Upper lobe of left lung (tissue), 4 donors: Measurements from ENCODE around the gene EVI2A.

ENCODE experiments used
- EP300 ChIP-seq, 4 donors: sonication (generic); formaldehyde crosslinking; IDR thresholded peaks; one replicate each; pipeline ENCODE4 v1.5.1; 2017; ENCODE audit warnings: antibody characterized with exemption in 4 of 4, control low read depth in 2 of 4
- POLR2A ChIP-seq, 4 donors: fragments of 450-650 bp; IDR thresholded peaks; one replicate each; pipeline ENCODE4 v1.5.1; 2016 to 2017; ENCODE audit warnings: antibody characterized with exemption in 4 of 4, mild to moderate bottlenecking in 2 of 4
- POLR2AphosphoS5 ChIP-seq, 2 donors: sonication (generic); formaldehyde crosslinking; IDR thresholded peaks; one replicate each; pipeline ENCODE4 v1.5.1; 2017; ENCODE audit warnings: antibody characterized with exemption in 2 of 2
- TF ChIP-seq, protein P1 (sequence below), 6 experiments: fragments of 450-650 bp in 4 of 6; fragments of 200-600 bp in 2 of 6; sonication (generic) in 2 of 6; IDR thresholded peaks; one replicate each; pipeline ENCODE4 v1.5.1; 2016 to 2019; ENCODE audit warnings: antibody characterized with exemption in 6 of 6

GRCh38 chr17:31364012-31364411 is 42.6 kb upstream of the EVI2A start:
- TF ChIP-seq, protein P1, sequence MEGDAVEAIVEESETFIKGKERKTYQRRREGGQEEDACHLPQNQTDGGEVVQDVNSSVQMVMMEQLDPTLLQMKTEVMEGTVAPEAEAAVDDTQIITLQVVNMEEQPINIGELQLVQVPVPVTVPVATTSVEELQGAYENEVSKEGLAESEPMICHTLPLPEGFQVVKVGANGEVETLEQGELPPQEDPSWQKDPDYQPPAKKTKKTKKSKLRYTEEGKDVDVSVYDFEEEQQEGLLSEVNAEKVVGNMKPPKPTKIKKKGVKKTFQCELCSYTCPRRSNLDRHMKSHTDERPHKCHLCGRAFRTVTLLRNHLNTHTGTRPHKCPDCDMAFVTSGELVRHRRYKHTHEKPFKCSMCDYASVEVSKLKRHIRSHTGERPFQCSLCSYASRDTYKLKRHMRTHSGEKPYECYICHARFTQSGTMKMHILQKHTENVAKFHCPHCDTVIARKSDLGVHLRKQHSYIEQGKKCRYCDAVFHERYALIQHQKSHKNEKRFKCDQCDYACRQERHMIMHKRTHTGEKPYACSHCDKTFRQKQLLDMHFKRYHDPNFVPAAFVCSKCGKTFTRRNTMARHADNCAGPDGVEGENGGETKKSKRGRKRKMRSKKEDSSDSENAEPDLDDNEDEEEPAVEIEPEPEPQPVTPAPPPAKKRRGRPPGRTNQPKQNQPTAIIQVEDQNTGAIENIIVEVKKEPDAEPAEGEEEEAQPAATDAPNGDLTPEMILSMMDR (IDR thresholded peaks at IDR 0.05): no peak
- TF ChIP-seq POLR2A (IDR thresholded peaks at IDR 0.05): no peak
- TF ChIP-seq POLR2AphosphoS5 (IDR thresholded peaks at IDR 0.05): no peak
- TF ChIP-seq EP300 (IDR thresholded peaks at IDR 0.05): no peak
